PC-3 (cell line): ENCODE data around the gene MBNL1. TPM values are rescaled to one million over a fixed set of nuclear protein-coding genes. Genes with fewer than 3 reads are reported as not detected.

ENCODE experiments used
- ATAC-seq: fragments of 200-7000 bp; cut with Tn5 transposase; 2 replicates; pipeline ENCODE4 v1.9.1; 2020; ENCODE audit warnings: mild to moderate bottlenecking, moderate library complexity
- BruUV-seq: library from RNA; stranded (reverse); fragments of 400-500 nt; replicated peaks from 2 replicates; lab custom pipeline; 2021; lab: Mats Ljungman, UMichigan
- CTCF ChIA-PET: fragments of 300-600 bp; sonication (Branson Sonifier 250); formaldehyde crosslinking; loops from one replicate; lab custom pipeline; 2022; ENCODE audit warnings: antibody characterized with exemption; lab: Charles Lee
- POLR2A ChIA-PET: fragments of 300-600 bp; sonication (Branson Sonifier 250); formaldehyde crosslinking; loops from one replicate; lab custom pipeline; 2022; ENCODE audit warnings: antibody characterized with exemption; ENCODE audit not compliant: unreplicated experiment; lab: Charles Lee
- DNase-seq: peaks from one replicate; pipeline ENCODE4 v3.0.0-alpha.2; 2015
- H2AFZ ChIP-seq: fragments of 300-600 bp; sonication (generic); 2 replicates; pipeline ENCODE4 v1.6.0; 2016; ENCODE audit warnings: antibody characterized with exemption, low read length
- H3F3A ChIP-seq: fragments of 300-600 bp; sonication (generic); one replicate; pipeline ENCODE4 v1.6.0; 2017; ENCODE audit warnings: antibody characterized with exemption, low read length, control low read depth, mild to moderate bottlenecking; ENCODE audit not compliant: unreplicated experiment
- H3K27ac ChIP-seq: fragments of 300-600 bp; sonication (generic); 2 replicates; pipeline ENCODE4 v1.5.1; 2016; ENCODE audit warnings: mild to moderate bottlenecking, low read length
- H3K27me3 ChIP-seq: fragments of 300-600 bp; sonication (generic); 2 replicates; pipeline ENCODE4 v1.6.1; 2016; ENCODE audit warnings: low read length, mixed read lengths
- H3K36me3 ChIP-seq: fragments of 300-600 bp; sonication (generic); 2 replicates; pipeline ENCODE4 v1.6.1; 2016; ENCODE audit warnings: low read depth, mixed run types, low read length, mixed read lengths
- H3K4me1 ChIP-seq: fragments of 300-600 bp; sonication (generic); 2 replicates; pipeline ENCODE4 v1.5.1; 2016; ENCODE audit warnings: low read length; ENCODE audit not compliant: insufficient read depth
- H3K4me2 ChIP-seq: fragments of 300-600 bp; sonication (generic); 2 replicates; pipeline ENCODE4 v1.6.0; 2016; ENCODE audit warnings: low read length
- H3K4me3 ChIP-seq: fragments of 300-600 bp; sonication (generic); 2 replicates; pipeline ENCODE4 v1.5.1; 2016; ENCODE audit warnings: mild to moderate bottlenecking, low read length, mixed read lengths
- H3K79me2 ChIP-seq: fragments of 300-600 bp; sonication (generic); 2 replicates; pipeline ENCODE4 v1.6.1; 2017; ENCODE audit warnings: low read length, mixed read lengths
- H3K9ac ChIP-seq: fragments of 300-600 bp; sonication (generic); 2 replicates; pipeline ENCODE4 v1.6.0; 2016; ENCODE audit warnings: mild to moderate bottlenecking, low read length
- H3K9me2 ChIP-seq: fragments of 300-600 bp; sonication (generic); replicated peaks from 2 replicates; pipeline ENCODE4 v1.6.1; 2016; ENCODE audit warnings: mixed run types, low read length, mixed read lengths
- H3K9me3 ChIP-seq: fragments of 300-600 bp; sonication (generic); 2 replicates; pipeline ENCODE4 v1.6.1; 2016; ENCODE audit warnings: low read length, mixed read lengths
- H4K20me1 ChIP-seq: fragments of 300-600 bp; sonication (generic); 2 replicates; pipeline ENCODE4 v1.6.1; 2016; ENCODE audit warnings: low read length, mixed read lengths
- EZH2 ChIP-seq: fragments of 300-600 bp; sonication (generic); IDR thresholded peaks from one replicate; pipeline ENCODE4 v1.6.1; 2017; ENCODE audit warnings: antibody characterized with exemption, mild to moderate bottlenecking, low read length; ENCODE audit not compliant: unreplicated experiment
- EZH2phosphoT487 ChIP-seq: fragments of 300-600 bp; sonication (generic); IDR thresholded peaks from 2 replicates; pipeline ENCODE4 v1.6.1; 2018; ENCODE audit warnings: mild to moderate bottlenecking, antibody characterized with exemption, low read length, borderline replicate concordance
- intact Hi-C: fragments of 100-400 bp; cut with micrococcal nuclease; formaldehyde crosslinking; loops from 2 replicates; pipeline ENCODE4 v1.9.0; 2023
- total RNA-seq: library from RNA; depleted of rRNA; stranded (reverse); fragments of >200 nt; gene quantifications from 2 replicates; pipeline ENCODE4 v1.2.3, GENCODE V29; 2014
- TF ChIP-seq, protein P1 (sequence below): fragments of 300-600 bp; sonication (generic); conservative IDR thresholded peaks from 2 replicates; pipeline ENCODE4 v1.5.1; 2017; ENCODE audit warnings: antibody characterized with exemption, low read depth, mild to moderate bottlenecking, low read length

MBNL1 gene
- total RNA-seq, 1 experiment from 2014 or later: 161 TPM

DNA sequence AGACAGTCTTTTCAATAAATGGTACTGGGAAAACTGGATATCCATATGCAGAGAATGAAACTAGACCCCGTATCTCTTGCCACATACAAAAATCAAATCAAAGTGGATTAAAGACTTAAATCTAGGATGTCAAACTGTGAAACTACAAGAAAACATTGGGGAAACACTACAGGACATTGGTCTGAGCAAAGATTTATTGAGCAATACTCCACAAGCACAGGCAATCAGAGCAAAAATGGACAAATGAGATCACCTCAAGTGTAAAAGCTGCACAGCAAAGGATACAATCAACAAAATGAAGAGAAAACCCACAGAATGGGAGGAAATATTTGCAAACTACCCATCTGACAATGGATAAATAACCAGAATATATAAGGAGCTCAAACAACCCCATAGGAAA lies 38.4 kb upstream of the MBNL1 start:
- DNase-seq (no peak), ATAC-seq (no peak)
- BruUV-seq: no TSS peak
- H3K4me2 ChIP-seq: no peak overlapping the region
- ChIA-PET POLR2A (no interaction called here), CTCF (interaction anchor here (0.5 kb wide), 1 partner anchor 157 kb away, joined by 3 read pairs; no protein-coding TSS in a partner anchor)
- intact Hi-C loops: no loop called here
- no peaks in the 10 kb centered on the region for H3K9me2 ChIP-seq
- H2AFZ ChIP-seq: no peak overlapping the region
- H3F3A ChIP-seq: no peaks in the 10 kb centered on the region
- TF ChIP-seq, protein P1, sequence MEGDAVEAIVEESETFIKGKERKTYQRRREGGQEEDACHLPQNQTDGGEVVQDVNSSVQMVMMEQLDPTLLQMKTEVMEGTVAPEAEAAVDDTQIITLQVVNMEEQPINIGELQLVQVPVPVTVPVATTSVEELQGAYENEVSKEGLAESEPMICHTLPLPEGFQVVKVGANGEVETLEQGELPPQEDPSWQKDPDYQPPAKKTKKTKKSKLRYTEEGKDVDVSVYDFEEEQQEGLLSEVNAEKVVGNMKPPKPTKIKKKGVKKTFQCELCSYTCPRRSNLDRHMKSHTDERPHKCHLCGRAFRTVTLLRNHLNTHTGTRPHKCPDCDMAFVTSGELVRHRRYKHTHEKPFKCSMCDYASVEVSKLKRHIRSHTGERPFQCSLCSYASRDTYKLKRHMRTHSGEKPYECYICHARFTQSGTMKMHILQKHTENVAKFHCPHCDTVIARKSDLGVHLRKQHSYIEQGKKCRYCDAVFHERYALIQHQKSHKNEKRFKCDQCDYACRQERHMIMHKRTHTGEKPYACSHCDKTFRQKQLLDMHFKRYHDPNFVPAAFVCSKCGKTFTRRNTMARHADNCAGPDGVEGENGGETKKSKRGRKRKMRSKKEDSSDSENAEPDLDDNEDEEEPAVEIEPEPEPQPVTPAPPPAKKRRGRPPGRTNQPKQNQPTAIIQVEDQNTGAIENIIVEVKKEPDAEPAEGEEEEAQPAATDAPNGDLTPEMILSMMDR: no peak
- TF ChIP-seq EZH2phosphoT487 (no peak), EZH2 (no peak)
- no peak overlapping the region for H3K4me3 ChIP-seq
- no peak overlapping the region for H3K27ac ChIP-seq
- H3K4me1 ChIP-seq: no peaks in the 10 kb centered on the region
- H4K20me1 ChIP-seq: no peaks in the 10 kb centered on the region
- no peaks in the 10 kb centered on the region for H3K9me3 ChIP-seq
- H3K36me3 ChIP-seq: no peaks in the 10 kb centered on the region
- H3K79me2 ChIP-seq: no peaks in the 10 kb centered on the region
- H3K27me3 ChIP-seq: no peaks in the 10 kb centered on the region
- no peak overlapping the region for H3K9ac ChIP-seq

- H3K4me2 ChIP-seq: no peak overlapping the region
- H3K9me2 ChIP-seq: no peaks in the 10 kb centered on the region
- H3K79me2 ChIP-seq: no peaks in the 10 kb centered on the region
- no TSS peak for BruUV-seq
- no peaks in the 10 kb centered on the region for H3K36me3 ChIP-seq
- no peak overlapping the region for H3K27ac ChIP-seq
- DNase-seq (no peak), ATAC-seq (no peak)
- no peak overlapping the region for H2AFZ ChIP-seq
- no peak overlapping the region for H3K9ac ChIP-seq
- ChIA-PET CTCF (no interaction called here), POLR2A (no interaction called here)
- H4K20me1 ChIP-seq: no peaks in the 10 kb centered on the region
- H3F3A ChIP-seq: no peaks in the 10 kb centered on the region
- intact Hi-C loops: no loop called here
- H3K9me3 ChIP-seq: no peaks in the 10 kb centered on the region
- no peak overlapping the region for H3K4me3 ChIP-seq
- TF ChIP-seq EZH2 (no peak), EZH2phosphoT487 (no peak)
- TF ChIP-seq, protein P1: no peak
- no peaks in the 10 kb centered on the region for H3K27me3 ChIP-seq
- H3K4me1 ChIP-seq: no peaks in the 10 kb centered on the region
These were observed 36.7 kb upstream of the MBNL1 start for GRCh38 chr3:152232001-152232400.

DNA sequence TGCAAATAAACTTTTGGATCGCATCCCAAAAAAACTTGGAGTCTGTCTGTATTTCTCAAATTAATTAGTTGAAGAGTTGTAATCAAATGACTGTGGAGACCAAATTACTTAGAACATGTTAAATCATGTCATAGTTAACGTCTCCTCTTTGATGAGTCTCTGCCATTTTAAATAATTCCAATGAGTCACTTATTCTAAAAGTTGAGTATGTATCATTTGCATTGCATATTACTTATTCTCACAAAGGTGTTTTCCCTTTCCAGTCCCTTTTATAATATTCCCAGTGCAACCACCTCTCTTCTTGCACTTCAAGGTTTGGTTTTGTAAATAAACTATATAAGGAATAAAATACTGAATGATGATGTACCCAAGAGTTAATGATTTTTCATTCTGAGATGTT lies 36.0 kb upstream of the MBNL1 start:
- ATAC-seq (no peak), DNase-seq (no peak)
- no peak overlapping the region for H3K9ac ChIP-seq
- H3K4me3 ChIP-seq: no peak overlapping the region
- no peaks in the 10 kb centered on the region for H3K9me2 ChIP-seq
- TF ChIP-seq EZH2 (no peak), EZH2phosphoT487 (no peak)
- TF ChIP-seq, protein P1: no peak
- H3K4me1 ChIP-seq: no peaks in the 10 kb centered on the region
- no peak overlapping the region for H3K4me2 ChIP-seq
- no peaks in the 10 kb centered on the region for H3K9me3 ChIP-seq
- no peaks in the 10 kb centered on the region for H3K36me3 ChIP-seq
- no peak overlapping the region for H3K27ac ChIP-seq
- H3K27me3 ChIP-seq: no peaks in the 10 kb centered on the region
- ChIA-PET CTCF (no interaction called here), POLR2A (no interaction called here)
- H4K20me1 ChIP-seq: no peaks in the 10 kb centered on the region
- BruUV-seq: no TSS peak
- no peaks in the 10 kb centered on the region for H3K79me2 ChIP-seq
- H2AFZ ChIP-seq: no peak overlapping the region
- intact Hi-C loops: no loop called here
- no peaks in the 10 kb centered on the region for H3F3A ChIP-seq
